ENCODE measurements around the gene COL5A1.
"Not testable (repeated sequence)": the region's sequence is repeated elsewhere in the genome, so short reads cannot be mapped to it uniquely, and the experiment has no call there.

DNA sequence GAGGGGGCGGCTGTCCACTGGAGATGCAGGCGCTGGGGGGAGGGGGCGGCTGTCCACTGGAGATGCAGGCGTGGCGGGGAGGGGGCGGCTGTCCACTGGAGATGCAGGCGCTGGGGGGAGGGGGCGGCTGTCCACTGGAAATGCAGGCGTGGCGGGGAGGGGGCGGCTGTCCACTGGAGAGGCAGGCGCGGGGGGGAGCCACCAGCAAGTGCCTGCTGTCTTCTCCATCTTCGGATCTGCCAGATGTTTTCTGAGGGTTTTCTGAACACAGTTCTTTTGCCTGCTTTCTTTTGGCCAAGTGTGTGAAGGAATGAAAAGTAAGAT, 2.8 kb downstream of the COL5A1 start:
- TF ChIP-seq RARB (CRISPR knock-in tag; IDR thresholded peaks at IDR 0.05); TOX (CRISPR knock-in tag; IDR thresholded peaks at IDR 0.05; ENCODE audit: borderline replicate concordance); ZNF70 (CRISPR knock-in tag; IDR thresholded peaks at IDR 0.05); ZNF8 (CRISPR knock-in tag; IDR thresholded peaks at IDR 0.05): not testable (repeated sequence)
- TF ChIP-seq, protein P1, sequence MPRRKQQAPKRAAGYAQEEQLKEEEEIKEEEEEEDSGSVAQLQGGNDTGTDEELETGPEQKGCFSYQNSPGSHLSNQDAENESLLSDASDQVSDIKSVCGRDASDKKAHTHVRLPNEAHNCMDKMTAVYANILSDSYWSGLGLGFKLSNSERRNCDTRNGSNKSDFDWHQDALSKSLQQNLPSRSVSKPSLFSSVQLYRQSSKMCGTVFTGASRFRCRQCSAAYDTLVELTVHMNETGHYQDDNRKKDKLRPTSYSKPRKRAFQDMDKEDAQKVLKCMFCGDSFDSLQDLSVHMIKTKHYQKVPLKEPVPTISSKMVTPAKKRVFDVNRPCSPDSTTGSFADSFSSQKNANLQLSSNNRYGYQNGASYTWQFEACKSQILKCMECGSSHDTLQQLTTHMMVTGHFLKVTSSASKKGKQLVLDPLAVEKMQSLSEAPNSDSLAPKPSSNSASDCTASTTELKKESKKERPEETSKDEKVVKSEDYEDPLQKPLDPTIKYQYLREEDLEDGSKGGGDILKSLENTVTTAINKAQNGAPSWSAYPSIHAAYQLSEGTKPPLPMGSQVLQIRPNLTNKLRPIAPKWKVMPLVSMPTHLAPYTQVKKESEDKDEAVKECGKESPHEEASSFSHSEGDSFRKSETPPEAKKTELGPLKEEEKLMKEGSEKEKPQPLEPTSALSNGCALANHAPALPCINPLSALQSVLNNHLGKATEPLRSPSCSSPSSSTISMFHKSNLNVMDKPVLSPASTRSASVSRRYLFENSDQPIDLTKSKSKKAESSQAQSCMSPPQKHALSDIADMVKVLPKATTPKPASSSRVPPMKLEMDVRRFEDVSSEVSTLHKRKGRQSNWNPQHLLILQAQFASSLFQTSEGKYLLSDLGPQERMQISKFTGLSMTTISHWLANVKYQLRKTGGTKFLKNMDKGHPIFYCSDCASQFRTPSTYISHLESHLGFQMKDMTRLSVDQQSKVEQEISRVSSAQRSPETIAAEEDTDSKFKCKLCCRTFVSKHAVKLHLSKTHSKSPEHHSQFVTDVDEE (CRISPR knock-in tag; IDR thresholded peaks at IDR 0.05), result not testable (repeated sequence)
- TF ChIP-seq, protein P2, sequence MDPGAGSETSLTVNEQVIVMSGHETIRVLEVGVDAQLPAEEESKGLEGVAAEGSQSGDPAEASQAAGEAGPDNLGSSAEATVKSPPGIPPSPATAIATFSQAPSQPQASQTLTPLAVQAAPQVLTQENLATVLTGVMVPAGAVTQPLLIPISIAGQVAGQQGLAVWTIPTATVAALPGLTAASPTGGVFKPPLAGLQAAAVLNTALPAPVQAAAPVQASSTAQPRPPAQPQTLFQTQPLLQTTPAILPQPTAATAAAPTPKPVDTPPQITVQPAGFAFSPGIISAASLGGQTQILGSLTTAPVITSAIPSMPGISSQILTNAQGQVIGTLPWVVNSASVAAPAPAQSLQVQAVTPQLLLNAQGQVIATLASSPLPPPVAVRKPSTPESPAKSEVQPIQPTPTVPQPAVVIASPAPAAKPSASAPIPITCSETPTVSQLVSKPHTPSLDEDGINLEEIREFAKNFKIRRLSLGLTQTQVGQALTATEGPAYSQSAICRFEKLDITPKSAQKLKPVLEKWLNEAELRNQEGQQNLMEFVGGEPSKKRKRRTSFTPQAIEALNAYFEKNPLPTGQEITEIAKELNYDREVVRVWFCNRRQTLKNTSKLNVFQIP (CRISPR knock-in tag; IDR thresholded peaks at IDR 0.05; ENCODE audit: borderline replicate concordance, low read depth), result not testable (repeated sequence)
- TF ChIP-seq, protein P3, sequence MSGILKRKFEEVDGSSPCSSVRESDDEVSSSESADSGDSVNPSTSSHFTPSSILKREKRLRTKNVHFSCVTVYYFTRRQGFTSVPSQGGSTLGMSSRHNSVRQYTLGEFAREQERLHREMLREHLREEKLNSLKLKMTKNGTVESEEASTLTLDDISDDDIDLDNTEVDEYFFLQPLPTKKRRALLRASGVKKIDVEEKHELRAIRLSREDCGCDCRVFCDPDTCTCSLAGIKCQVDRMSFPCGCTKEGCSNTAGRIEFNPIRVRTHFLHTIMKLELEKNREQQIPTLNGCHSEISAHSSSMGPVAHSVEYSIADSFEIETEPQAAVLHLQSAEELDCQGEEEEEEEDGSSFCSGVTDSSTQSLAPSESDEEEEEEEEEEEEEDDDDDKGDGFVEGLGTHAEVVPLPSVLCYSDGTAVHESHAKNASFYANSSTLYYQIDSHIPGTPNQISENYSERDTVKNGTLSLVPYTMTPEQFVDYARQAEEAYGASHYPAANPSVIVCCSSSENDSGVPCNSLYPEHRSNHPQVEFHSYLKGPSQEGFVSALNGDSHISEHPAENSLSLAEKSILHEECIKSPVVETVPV (CRISPR knock-in tag; IDR thresholded peaks at IDR 0.05), result not testable (repeated sequence)
- TF ChIP-seq, protein P4, sequence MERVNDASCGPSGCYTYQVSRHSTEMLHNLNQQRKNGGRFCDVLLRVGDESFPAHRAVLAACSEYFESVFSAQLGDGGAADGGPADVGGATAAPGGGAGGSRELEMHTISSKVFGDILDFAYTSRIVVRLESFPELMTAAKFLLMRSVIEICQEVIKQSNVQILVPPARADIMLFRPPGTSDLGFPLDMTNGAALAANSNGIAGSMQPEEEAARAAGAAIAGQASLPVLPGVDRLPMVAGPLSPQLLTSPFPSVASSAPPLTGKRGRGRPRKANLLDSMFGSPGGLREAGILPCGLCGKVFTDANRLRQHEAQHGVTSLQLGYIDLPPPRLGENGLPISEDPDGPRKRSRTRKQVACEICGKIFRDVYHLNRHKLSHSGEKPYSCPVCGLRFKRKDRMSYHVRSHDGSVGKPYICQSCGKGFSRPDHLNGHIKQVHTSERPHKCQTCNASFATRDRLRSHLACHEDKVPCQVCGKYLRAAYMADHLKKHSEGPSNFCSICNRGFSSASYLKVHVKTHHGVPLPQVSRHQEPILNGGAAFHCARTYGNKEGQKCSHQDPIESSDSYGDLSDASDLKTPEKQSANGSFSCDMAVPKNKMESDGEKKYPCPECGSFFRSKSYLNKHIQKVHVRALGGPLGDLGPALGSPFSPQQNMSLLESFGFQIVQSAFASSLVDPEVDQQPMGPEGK (CRISPR knock-in tag; IDR thresholded peaks at IDR 0.05; ENCODE audit: borderline replicate concordance), result not testable (repeated sequence)

All from SK-N-SH treated with all-trans-retinoic acid at 6 μM for 48 hours (cell line).